Left ventricle myocardium inferior (tissue), 1 donor: ENCODE results near the gene TCF12. TPM values are rescaled to one million over a fixed set of nuclear protein-coding genes. Genes with fewer than 3 reads are reported as not detected.

Source experiments
- DNase-seq: peaks from one replicate; pipeline ENCODE4 v3.0.0-alpha.2; 2020
- H3K27ac ChIP-seq: fragments of 200-600 bp; replicated peaks from 2 replicates; pipeline ENCODE4 v1.8.0; 2021
- H3K27me3 ChIP-seq: fragments of 200-600 bp; 2 replicates; pipeline ENCODE4 v1.8.0; 2021; ENCODE audit warnings: low read depth
- H3K36me3 ChIP-seq: fragments of 200-600 bp; 2 replicates; pipeline ENCODE4 v1.8.0; 2021
- H3K4me1 ChIP-seq: fragments of 200-600 bp; 2 replicates; pipeline ENCODE4 v1.8.0; 2021
- H3K4me3 ChIP-seq: fragments of 200-600 bp; 2 replicates; pipeline ENCODE4 v1.8.0; 2021; ENCODE audit warnings: mild to moderate bottlenecking, moderate library complexity
- H3K9me3 ChIP-seq: fragments of 200-600 bp; replicated peaks from 2 replicates; pipeline ENCODE4 v1.8.0; 2021
- CTCF ChIP-seq: fragments of 200-600 bp; IDR thresholded peaks from 2 replicates; pipeline ENCODE4 v1.8.0; 2021; ENCODE audit warnings: antibody characterized with exemption, mild to moderate bottlenecking, borderline replicate concordance
- intact Hi-C: fragments of 100-400 bp; cut with micrococcal nuclease; formaldehyde crosslinking; loops from one replicate; pipeline ENCODE4 v1.11.0; 2022
- total RNA-seq: library from RNA; stranded (reverse); fragmentation: NEBNext Ultra II Directional; extraction: Animal tissue kit (Norgen Biotek cat#: 25700); gene quantifications from one replicate; pipeline ENCODE4 v1.2.1, GENCODE V29; 2021
- donor health status: DM: no; HTN: yes; CAD: no; lungs with severe emphysema.

The TCF12 gene
- total RNA-seq, 1 donor from 2014 or later, result 52.1 TPM

GRCh38 chr15:57283774-57284503 is 365.5 kb downstream of the TCF12 start:
- intact Hi-C loops, result no loop called here
- Histone ChIP-seq H3K9me3 (no peaks in the 10 kb centered on the region), H3K36me3 (peaks cover 61% of the 10 kb centered on the region), H3K4me1 (peaks cover 6% of the 10 kb centered on the region), H3K27ac (no peak overlapping the region), H3K4me3 (no peak overlapping the region), H3K27me3 (no peaks in the 10 kb centered on the region)
- DNase-seq, result no peak
- no peak for TF ChIP-seq CTCF

GRCh38 chr15:57284535-57284934 is 366.1 kb downstream of the TCF12 start:
- H3K27ac ChIP-seq, result no peak overlapping the region
- DNase-seq, result no peak
- H3K36me3 ChIP-seq, result peaks cover 57% of the 10 kb centered on the region
- TF ChIP-seq CTCF, result no peak
- H3K4me3 ChIP-seq, result no peak overlapping the region
- peaks cover 6% of the 10 kb centered on the region for H3K4me1 ChIP-seq
- intact Hi-C loops, result no loop called here
- no peaks in the 10 kb centered on the region for H3K27me3 ChIP-seq
- H3K9me3 ChIP-seq, result no peaks in the 10 kb centered on the region

DNA sequence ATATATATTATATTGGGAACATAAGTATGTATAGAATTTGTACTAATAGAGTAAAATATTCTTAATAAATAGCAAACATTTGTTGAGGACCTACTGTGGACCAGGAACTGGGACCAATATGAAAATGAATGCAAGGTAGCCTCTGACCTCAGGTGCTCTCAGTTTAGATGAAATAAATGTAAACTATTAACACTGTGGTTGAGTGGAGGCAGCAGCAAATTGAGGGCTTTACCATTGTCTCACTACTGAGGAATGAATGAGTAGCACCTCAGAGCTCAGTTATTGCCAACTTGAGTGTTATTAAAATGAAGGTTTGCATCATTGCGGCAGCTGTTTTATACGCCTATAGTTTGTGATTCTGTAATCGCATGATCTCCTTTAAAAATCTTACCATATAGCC is 366.9 kb downstream of the TCF12 start:
- intact Hi-C loops, result no loop called here
- no peak for TF ChIP-seq CTCF

DNA sequence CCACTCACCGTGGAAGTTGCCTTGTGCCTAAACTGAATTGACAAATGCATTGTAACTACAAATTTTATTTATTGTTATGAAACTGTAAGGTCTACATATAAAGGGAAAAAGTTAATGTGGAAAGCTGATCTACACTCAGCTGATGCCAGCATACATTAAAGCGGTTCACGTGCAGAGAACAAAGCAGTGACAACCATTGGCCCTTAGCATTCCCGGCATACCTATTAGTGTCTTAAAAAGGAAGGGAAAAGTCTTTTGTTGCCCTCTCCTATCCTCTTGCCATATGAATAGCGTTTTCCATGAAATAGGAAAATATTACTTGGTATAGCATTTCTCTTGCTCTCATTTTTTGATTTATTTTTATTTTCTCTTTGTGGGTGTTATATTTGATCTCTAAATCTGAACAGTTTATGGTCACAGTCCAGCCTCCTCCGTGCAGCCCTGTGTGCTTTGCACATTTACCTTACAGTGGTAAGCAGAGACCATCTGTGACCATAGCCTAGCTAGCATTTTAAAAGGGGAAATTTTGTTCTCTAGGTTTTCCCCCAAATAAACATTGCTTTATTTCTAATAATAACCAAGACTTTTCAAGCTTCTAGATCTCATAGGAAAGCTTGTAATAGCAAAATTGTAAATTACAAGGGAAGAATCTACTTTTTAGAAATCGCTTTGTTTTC is 368.1 kb downstream of the TCF12 start:
- H3K9me3 ChIP-seq, result no peaks in the 10 kb centered on the region
- H3K36me3 ChIP-seq, result peaks cover 65% of the 10 kb centered on the region
- H3K27ac ChIP-seq, result no peak overlapping the region
- intact Hi-C loops, result no loop called here
- H3K4me3 ChIP-seq, result no peak overlapping the region
- H3K27me3 ChIP-seq, result no peaks in the 10 kb centered on the region
- no peak for TF ChIP-seq CTCF
- peaks cover 6% of the 10 kb centered on the region for H3K4me1 ChIP-seq
- no peak for DNase-seq

More for the DNA sequence above, 366.9 kb downstream of the TCF12 start:
- no peaks in the 10 kb centered on the region for H3K9me3 ChIP-seq
- H3K4me3 ChIP-seq, result no peak overlapping the region
- H3K36me3 ChIP-seq, result peaks cover 58% of the 10 kb centered on the region
- H3K27me3 ChIP-seq, result no peaks in the 10 kb centered on the region
- no peak for DNase-seq
- no peak overlapping the region for H3K27ac ChIP-seq
- peaks cover 6% of the 10 kb centered on the region for H3K4me1 ChIP-seq

DNA sequence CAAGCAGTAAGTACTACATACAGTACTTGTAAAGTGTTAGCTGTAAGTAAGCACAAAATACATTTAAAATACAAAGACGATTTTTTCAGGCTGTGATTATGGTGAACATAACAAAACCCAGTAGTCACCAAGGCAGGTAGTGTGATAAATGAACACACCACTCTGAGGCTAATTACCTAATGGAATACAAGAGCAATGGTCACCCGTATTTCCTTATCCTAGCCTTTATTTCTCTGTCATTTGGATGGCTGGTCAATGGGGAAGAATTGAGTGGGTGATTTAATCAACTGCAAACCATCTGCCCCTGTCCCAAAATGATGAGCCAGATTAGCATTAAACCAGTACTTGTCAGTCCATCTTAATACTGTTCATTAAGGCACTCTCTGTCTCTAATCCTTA is 368.7 kb downstream of the TCF12 start:
- Histone ChIP-seq H3K4me1 (peaks cover 6% of the 10 kb centered on the region), H3K4me3 (no peak overlapping the region), H3K27me3 (no peaks in the 10 kb centered on the region), H3K27ac (no peak overlapping the region), H3K36me3 (peaks cover 62% of the 10 kb centered on the region), H3K9me3 (no peaks in the 10 kb centered on the region)
- intact Hi-C loops, result no loop called here
- no peak for TF ChIP-seq CTCF
- no peak for DNase-seq
